Measurements from ENCODE around the gene UMODL1. TPM values are rescaled to one million over a fixed set of nuclear protein-coding genes. Genes with fewer than 3 reads are reported as not detected.

UMODL1 gene
- total RNA-seq, 2 experiments from 2014 or later: 0.05 to 0.10 TPM

GRCh38 chr21:42122398-42122797 lies 51.3 kb downstream of the UMODL1 start:
- no peak overlapping the region for H3K27ac Mint-ChIP-seq
- H3K4me1 Mint-ChIP-seq: peaks cover 26% of the 10 kb centered on the region
- H3K27me3 Mint-ChIP-seq: peaks cover 53% of the 10 kb centered on the region
- DNase-seq: no peak
- ChIA-PET POLR2A (interaction anchor here (1.2 kb wide), 1 partner anchor 10 kb away, joined by 5 read pairs; no protein-coding TSS in a partner anchor), CTCF (no interaction called here)
- H3K36me3 Mint-ChIP-seq (ENCODE audit: low read depth): no peaks in the 10 kb centered on the region
- H3K4me3 Mint-ChIP-seq: no peak overlapping the region
- H3K9me3 Mint-ChIP-seq: no peaks in the 10 kb centered on the region

- H3K27me3 Mint-ChIP-seq: peaks cover 49% of the 10 kb centered on the region
- no peaks in the 10 kb centered on the region for H3K9me3 Mint-ChIP-seq
- H3K4me3 Mint-ChIP-seq: no peak overlapping the region
- POLR2A ChIA-PET: interaction anchor here (1.2 kb wide), 1 partner anchor 11 kb away, joined by 5 read pairs; no protein-coding TSS in a partner anchor
- peaks cover 22% of the 10 kb centered on the region for H3K4me1 Mint-ChIP-seq
- CTCF ChIA-PET: no interaction called here
- H3K36me3 Mint-ChIP-seq (ENCODE audit: low read depth): no peaks in the 10 kb centered on the region
- no peak overlapping the region for H3K27ac Mint-ChIP-seq
- no peak for DNase-seq
Observed at GRCh38 chr21:42122808-42123207, 51.7 kb downstream of the UMODL1 start.

- ChIA-PET CTCF (no interaction called here), POLR2A (no interaction called here)
- DNase-seq: no peak
- Mint-ChIP-seq H3K27me3 (peaks cover 43% of the 10 kb centered on the region), H3K9me3 (no peaks in the 10 kb centered on the region), H3K27ac (no peak overlapping the region), H3K4me1 (peaks cover 18% of the 10 kb centered on the region), H3K4me3 (no peak overlapping the region), H3K36me3 (ENCODE audit: low read depth) (no peaks in the 10 kb centered on the region)
Observed at GRCh38 chr21:42123219-42123908, 52.2 kb downstream of the UMODL1 start.

- Mint-ChIP-seq H3K4me3 (no peak overlapping the region), H3K27ac (no peak overlapping the region), H3K36me3 (ENCODE audit: low read depth) (no peaks in the 10 kb centered on the region), H3K9me3 (no peaks in the 10 kb centered on the region), H3K4me1 (peaks cover 13% of the 10 kb centered on the region), H3K27me3 (peaks cover 39% of the 10 kb centered on the region)
- DNase-seq: no peak
- ChIA-PET POLR2A (no interaction called here), CTCF (no interaction called here)
Observed at GRCh38 chr21:42124081-42124480, 53.0 kb downstream of the UMODL1 start.

- no peak for DNase-seq
- POLR2A ChIA-PET: interaction anchor here (1.1 kb wide), 1 partner anchor 17 kb away, joined by 4 read pairs; no protein-coding TSS in a partner anchor
Observed at GRCh38 chr21:42124826-42125570, 53.9 kb downstream of the UMODL1 start.

GRCh38 chr21:42125571-42126544 lies 54.7 kb downstream of the UMODL1 start:
- CTCF ChIA-PET: interaction anchor here (2.3 kb wide), 1 partner anchor 9 kb away, joined by 7 read pairs; no protein-coding TSS in a partner anchor

More at GRCh38 chr21:42124826-42125570, 53.9 kb downstream of the UMODL1 start:
- Mint-ChIP-seq H3K4me1 (peaks cover 15% of the 10 kb centered on the region), H3K36me3 (ENCODE audit: low read depth) (no peaks in the 10 kb centered on the region), H3K27ac (no peak overlapping the region), H3K4me3 (no peak overlapping the region), H3K27me3 (peaks cover 30% of the 10 kb centered on the region), H3K9me3 (no peaks in the 10 kb centered on the region)
- CTCF ChIA-PET: interaction anchor here (2.3 kb wide), 1 partner anchor 8 kb away, joined by 7 read pairs; no protein-coding TSS in a partner anchor

GRCh38 chr21:42127164-42128150 lies 56.3 kb downstream of the UMODL1 start:
- Mint-ChIP-seq H3K4me1 (peaks cover 14% of the 10 kb centered on the region), H3K4me3 (no peak overlapping the region), H3K27me3 (peaks cover 8% of the 10 kb centered on the region), H3K9me3 (no peaks in the 10 kb centered on the region), H3K27ac (no peak overlapping the region), H3K36me3 (ENCODE audit: low read depth) (no peaks in the 10 kb centered on the region)
- DNase-seq: no peak
- ChIA-PET CTCF (interaction anchor here (1.6 to 4.2 kb wide), 3 partner anchors 10 to 158 kb away, joined by 3 to 27 read pairs (median 7); no protein-coding TSS in a partner anchor), POLR2A (interaction anchor here (1.5 kb wide), 1 partner anchor 10 kb away, joined by 6 read pairs; no protein-coding TSS in a partner anchor)

More at GRCh38 chr21:42125571-42126544, 54.7 kb downstream of the UMODL1 start:
- no peaks in the 10 kb centered on the region for H3K9me3 Mint-ChIP-seq
- H3K27ac Mint-ChIP-seq: no peak overlapping the region
- peaks cover 22% of the 10 kb centered on the region for H3K27me3 Mint-ChIP-seq
- H3K4me3 Mint-ChIP-seq: no peak overlapping the region
- no peaks in the 10 kb centered on the region for H3K36me3 Mint-ChIP-seq (ENCODE audit: low read depth)
- H3K4me1 Mint-ChIP-seq: peaks cover 17% of the 10 kb centered on the region
- no peak for DNase-seq
- POLR2A ChIA-PET: interaction anchor here (1.1 kb wide), 1 partner anchor 18 kb away, joined by 4 read pairs; no protein-coding TSS in a partner anchor

GRCh38 chr21:42129300-42130266 lies 58.5 kb downstream of the UMODL1 start:
- no peak for DNase-seq

GRCh38 chr21:42130441-42130840 lies 59.3 kb downstream of the UMODL1 start:
- no peaks in the 10 kb centered on the region for H3K9me3 Mint-ChIP-seq
- CTCF ChIA-PET: interaction anchor here (4.2 kb wide), 1 partner anchor 13 kb away, joined by 27 read pairs; no protein-coding TSS in a partner anchor
- peaks cover 11% of the 10 kb centered on the region for H3K4me1 Mint-ChIP-seq
- no peak overlapping the region for H3K4me3 Mint-ChIP-seq
- peaks cover 3% of the 10 kb centered on the region for H3K27me3 Mint-ChIP-seq
- POLR2A ChIA-PET: no interaction called here
- DNase-seq: no peak
- no peaks in the 10 kb centered on the region for H3K36me3 Mint-ChIP-seq (ENCODE audit: low read depth)
- H3K27ac Mint-ChIP-seq: no peak overlapping the region

More at GRCh38 chr21:42129300-42130266, 58.5 kb downstream of the UMODL1 start:
- Mint-ChIP-seq H3K27me3 (peaks cover 3% of the 10 kb centered on the region), H3K4me3 (no peak overlapping the region), H3K27ac (no peak overlapping the region), H3K9me3 (no peaks in the 10 kb centered on the region), H3K36me3 (ENCODE audit: low read depth) (no peaks in the 10 kb centered on the region), H3K4me1 (peaks cover 11% of the 10 kb centered on the region)
- POLR2A ChIA-PET: interaction anchor here (1.5 kb wide), 1 partner anchor 12 kb away, joined by 6 read pairs; no protein-coding TSS in a partner anchor
- CTCF ChIA-PET: interaction anchor here (0.7 to 4.2 kb wide), 4 partner anchors 13 to 156 kb away, joined by 3 to 27 read pairs (median 4); no protein-coding TSS in a partner anchor

GRCh38 chr21:42132183-42132582 lies 61.1 kb downstream of the UMODL1 start:
- DNase-seq: no peak
- POLR2A ChIA-PET: no interaction called here
- H3K36me3 Mint-ChIP-seq (ENCODE audit: low read depth): no peaks in the 10 kb centered on the region
- peaks cover 11% of the 10 kb centered on the region for H3K4me1 Mint-ChIP-seq
- H3K9me3 Mint-ChIP-seq: no peaks in the 10 kb centered on the region
- no peak overlapping the region for H3K27ac Mint-ChIP-seq
- CTCF ChIA-PET: no interaction called here
- peaks cover 3% of the 10 kb centered on the region for H3K27me3 Mint-ChIP-seq
- no peak overlapping the region for H3K4me3 Mint-ChIP-seq

GRCh38 chr21:42133131-42133530 lies 62.0 kb downstream of the UMODL1 start:
- Mint-ChIP-seq H3K27me3 (peaks cover 3% of the 10 kb centered on the region), H3K27ac (no peak overlapping the region), H3K36me3 (ENCODE audit: low read depth) (no peaks in the 10 kb centered on the region), H3K4me1 (peaks cover 11% of the 10 kb centered on the region), H3K9me3 (no peaks in the 10 kb centered on the region), H3K4me3 (no peak overlapping the region)
- ChIA-PET POLR2A (no interaction called here), CTCF (interaction anchor here (2.1 kb wide), 1 partner anchor 16 kb away, joined by 6 read pairs; no protein-coding TSS in a partner anchor)
- DNase-seq: no peak
